Neural cell (in vitro differentiated cells): ENCODE measurements around the gene MEIS3. TPM values are rescaled to one million over a fixed set of nuclear protein-coding genes. Genes with fewer than 3 reads are reported as not detected.
A peak's percentile ranks its signal among the peaks of the same experiment; 100 is the strongest.

Source experiments
- H2AFZ ChIP-seq: fragments of 200-600, 300-800 bp; sonication (generic), shearing (Covaris generic); 2 replicates; pipeline ENCODE4 v1.6.0; 2014; ENCODE audit warnings: low read depth, mild to moderate bottlenecking, antibody characterized with exemption, low read length, moderate library complexity
- H3F3A ChIP-seq: fragments of 200-600 bp; shearing (Covaris generic); 2 replicates; pipeline ENCODE4 v1.6.1; 2016; ENCODE audit warnings: mild to moderate bottlenecking, moderate library complexity, mixed read lengths, antibody characterized with exemption, low read length; ENCODE audit not compliant: insufficient read depth, poor library complexity, severe bottlenecking
- H3K27ac ChIP-seq: fragments of 200-600, 300-800 bp; sonication (generic), shearing (Covaris generic); 2 replicates; pipeline ENCODE4 v1.5.1; 2014; ENCODE audit warnings: mild to moderate bottlenecking, low read length, moderate library complexity
- H3K27me3 ChIP-seq: fragments of 300-800, 200-600 bp; sonication (generic), shearing (Covaris generic); 2 replicates; pipeline ENCODE4 v1.6.0; 2014; ENCODE audit warnings: mild to moderate bottlenecking, low read depth, low read length, moderate library complexity; ENCODE audit not compliant: insufficient read depth
- H3K36me3 ChIP-seq: fragments of 300-800, 200-600 bp; sonication (generic), shearing (Covaris generic); 2 replicates; pipeline ENCODE4 v1.5.1; 2014; ENCODE audit warnings: mild to moderate bottlenecking, antibody characterized with exemption, low read length, moderate library complexity; ENCODE audit not compliant: insufficient read depth
- H3K4me2 ChIP-seq: fragments of 300-800, 200-600 bp; sonication (generic), shearing (Covaris generic); 2 replicates; pipeline ENCODE4 v1.6.0; 2014; ENCODE audit warnings: mild to moderate bottlenecking, low read length
- H3K4me3 ChIP-seq: fragments of 300-800, 200-600 bp; sonication (generic), shearing (Covaris generic); 2 replicates; pipeline ENCODE4 v1.5.1; 2014; ENCODE audit warnings: mild to moderate bottlenecking, low read length, moderate library complexity
- H3K79me2 ChIP-seq: fragments of 200-600 bp; shearing (Covaris generic); replicated peaks from 2 replicates; pipeline ENCODE4 v1.6.0; 2014; ENCODE audit warnings: mild to moderate bottlenecking, low read length, moderate library complexity; ENCODE audit not compliant: insufficient read depth
- H3K9ac ChIP-seq: fragments of 300-800, 200-600 bp; sonication (generic), shearing (Covaris generic); 2 replicates; pipeline ENCODE4 v1.6.1; 2016; ENCODE audit warnings: mild to moderate bottlenecking, low read length, mixed read lengths
- H3K9me2 ChIP-seq: fragments of 200-600 bp; shearing (Covaris generic); 2 replicates; pipeline ENCODE4 v1.6.1; 2016; ENCODE audit warnings: mild to moderate bottlenecking, low read length, mixed read lengths; ENCODE audit not compliant: insufficient read depth
- H3K9me3 ChIP-seq: fragments of 200-600, 300-800 bp; sonication (generic), shearing (Covaris generic); 2 replicates; pipeline ENCODE4 v1.6.1; 2016; ENCODE audit warnings: mild to moderate bottlenecking, mixed run types, low read length, moderate library complexity, mixed read lengths
- H4K20me1 ChIP-seq: fragments of 200-600 bp; shearing (Covaris generic); 2 replicates; pipeline ENCODE4 v1.6.1; 2016; ENCODE audit warnings: mild to moderate bottlenecking, mixed run types; ENCODE audit not compliant: insufficient read depth
- CTCF ChIP-seq: fragments of 450-650 bp; IDR thresholded peaks from 2 replicates; pipeline ENCODE4 v1.5.1; 2014; ENCODE audit warnings: antibody characterized with exemption, mild to moderate bottlenecking, moderate library complexity; ENCODE audit not compliant: poor library complexity, severe bottlenecking
- EP300 ChIP-seq: fragments of 450-650 bp; conservative IDR thresholded peaks from 2 replicates; pipeline ENCODE4 v1.6.1; 2014; ENCODE audit warnings: antibody characterized with exemption, mild to moderate bottlenecking, moderate library complexity; ENCODE audit not compliant: poor library complexity, severe bottlenecking
- EZH2 ChIP-seq: fragments of 200-600, 300-800 bp; shearing (Covaris generic), sonication (generic); IDR thresholded peaks from 2 replicates; pipeline ENCODE4 v1.6.1; 2014; ENCODE audit warnings: antibody characterized with exemption, low read length, borderline replicate concordance, mild to moderate bottlenecking; ENCODE audit not compliant: insufficient read depth, poor library complexity, severe bottlenecking
- MXI1 ChIP-seq: fragments of 450-650 bp; conservative IDR thresholded peaks from 2 replicates; pipeline ENCODE4 v1.6.1; 2014; ENCODE audit warnings: antibody characterized with exemption, mild to moderate bottlenecking; ENCODE audit not compliant: poor library complexity, severe bottlenecking
- POLR2AphosphoS5 ChIP-seq: IDR thresholded peaks from 2 replicates; pipeline ENCODE4 v1.6.1; 2012
- RAD21 ChIP-seq: fragments of 450-650 bp; conservative IDR thresholded peaks from 2 replicates; pipeline ENCODE4 v1.6.1; 2014; ENCODE audit warnings: antibody characterized with exemption, mild to moderate bottlenecking, moderate library complexity
- REST ChIP-seq: IDR thresholded peaks from 2 replicates; pipeline ENCODE4 v1.6.1; 2012; ENCODE audit warnings: borderline replicate concordance
- SMC3 ChIP-seq: fragments of 450-650 bp; conservative IDR thresholded peaks from 2 replicates; pipeline ENCODE4 v1.6.1; 2014; ENCODE audit warnings: antibody characterized with exemption, mild to moderate bottlenecking, moderate library complexity; ENCODE audit not compliant: poor library complexity
- TAF1 ChIP-seq: IDR thresholded peaks from 2 replicates; pipeline ENCODE4 v1.6.1; 2012; ENCODE audit warnings: low read depth
- polyA plus RNA-seq: library from polyadenylated mRNA; depleted of rRNA; stranded (reverse); fragments of >200 nt; gene quantifications from 2 replicates; pipeline ENCODE4 v1.2.3, GENCODE V29; 2014

MEIS3 gene
- polyA plus RNA-seq, 1 donor from 2014 or later = 379 TPM

GRCh38 chr19:47465957-47466356 is 46.6 kb upstream of the MEIS3 start:
- no peaks in the 10 kb centered on the region for H3K79me2 ChIP-seq
- no peaks in the 10 kb centered on the region for H3K9me2 ChIP-seq
- no peaks in the 10 kb centered on the region for H3F3A ChIP-seq
- H3K27ac ChIP-seq = peak overlapping the region; percentile 70
- H3K36me3 ChIP-seq = no peaks in the 10 kb centered on the region
- H3K27me3 ChIP-seq = no peaks in the 10 kb centered on the region
- TF ChIP-seq EP300 (no peak), REST (no peak), CTCF (no peak), EZH2 (no peak), RAD21 (no peak)
- no peak overlapping the region for H3K4me2 ChIP-seq
- no peak overlapping the region for H2AFZ ChIP-seq
- peak overlapping the region; percentile 54 for H3K4me3 ChIP-seq
- no peaks in the 10 kb centered on the region for H3K9me3 ChIP-seq
- no peak overlapping the region for H3K9ac ChIP-seq
- H4K20me1 ChIP-seq = no peaks in the 10 kb centered on the region

GRCh38 chr19:47464675-47465419 is 45.5 kb upstream of the MEIS3 start:
- peak overlapping the region; percentile 42 for H3K9ac ChIP-seq
- peak overlapping the region; percentile 70 for H3K27ac ChIP-seq
- TF ChIP-seq RAD21 (no peak), CTCF (no peak), EZH2 (no peak), TAF1 (no peak), EP300 (no peak), SMC3 (no peak), REST (no peak), MXI1 (no peak), POLR2AphosphoS5 (no peak)
- H3F3A ChIP-seq = no peaks in the 10 kb centered on the region
- no peaks in the 10 kb centered on the region for H3K79me2 ChIP-seq
- no peak overlapping the region for H2AFZ ChIP-seq
- H3K9me2 ChIP-seq = no peaks in the 10 kb centered on the region
- peak overlapping the region; percentile 54 for H3K4me3 ChIP-seq
- no peaks in the 10 kb centered on the region for H3K9me3 ChIP-seq
- H3K4me2 ChIP-seq = peak overlapping the region; percentile 49
- H4K20me1 ChIP-seq = no peaks in the 10 kb centered on the region
- H3K36me3 ChIP-seq = no peaks in the 10 kb centered on the region
- no peaks in the 10 kb centered on the region for H3K27me3 ChIP-seq
